Activated CD4-positive, alpha-beta T cell treated with anti-CD3 and anti-CD28 coated beads for 36 hours (primary cell): ENCODE measurements around the gene GNG3. TPM values are rescaled to one million over a fixed set of nuclear protein-coding genes. Genes with fewer than 3 reads are reported as not detected.
"Not testable (repeated sequence)": the region's sequence is repeated elsewhere in the genome, so short reads cannot be mapped to it uniquely, and the experiment has no call there.

ENCODE experiments used
- ATAC-seq: fragments of 200-7000 bp; cut with Tn5 transposase; one replicate; pipeline ENCODE4 v1.10.0; 2021; ENCODE audit warnings: mild to moderate bottlenecking, moderate library complexity
- CTCF ChIA-PET: fragments of 350-600 bp; sonication (Branson Sonifier 250); formaldehyde crosslinking; loops from one replicate; lab custom pipeline; 2021; ENCODE audit warnings: antibody characterized with exemption; lab: Charles Lee
- POLR2A ChIA-PET: fragments of 350-600 bp; sonication (Branson Sonifier 250); formaldehyde crosslinking; loops from one replicate; lab custom pipeline; 2021; ENCODE audit warnings: antibody characterized with exemption, inconsistent platforms; lab: Charles Lee
- DNase-seq: peaks from one replicate; pipeline ENCODE4 v3.0.0-alpha.2; 2020
- H3K27ac Mint-ChIP-seq: one replicate; pipeline ENCODE4 v1.8.0; 2021; ENCODE audit warnings: mixed read lengths
- H3K27me3 Mint-ChIP-seq: one replicate; pipeline ENCODE4 v1.8.0; 2021; ENCODE audit warnings: mixed read lengths
- H3K36me3 Mint-ChIP-seq: one replicate; pipeline ENCODE4 v1.8.0; 2021; ENCODE audit warnings: low read depth, mixed read lengths
- H3K4me1 Mint-ChIP-seq: one replicate; pipeline ENCODE4 v1.8.0; 2021; ENCODE audit warnings: mixed read lengths
- H3K4me3 Mint-ChIP-seq: one replicate; pipeline ENCODE4 v1.8.0; 2021; ENCODE audit warnings: mild to moderate bottlenecking, moderate library complexity, mixed read lengths
- H3K9me3 Mint-ChIP-seq: one replicate; pipeline ENCODE4 v1.8.0; 2021; ENCODE audit warnings: low read depth, mixed read lengths
- intact Hi-C, 2 experiments: fragments of 100-400 bp; cut with DNase I in 1 of 2; cut with micrococcal nuclease in 1 of 2; formaldehyde crosslinking; loops; one replicate each; pipeline versions ENCODE4 v1.14.2 to v1.15.1; 2022 to 2024; cut with DNase I, micrococcal nuclease
- total RNA-seq, 2 experiments: library from RNA; stranded (reverse); gene quantifications; one replicate each; pipeline ENCODE4 v1.2.3, GENCODE V29; 2021

The GNG3 gene
- total RNA-seq, 2 experiments from 2014 or later, result not detected

DNA sequence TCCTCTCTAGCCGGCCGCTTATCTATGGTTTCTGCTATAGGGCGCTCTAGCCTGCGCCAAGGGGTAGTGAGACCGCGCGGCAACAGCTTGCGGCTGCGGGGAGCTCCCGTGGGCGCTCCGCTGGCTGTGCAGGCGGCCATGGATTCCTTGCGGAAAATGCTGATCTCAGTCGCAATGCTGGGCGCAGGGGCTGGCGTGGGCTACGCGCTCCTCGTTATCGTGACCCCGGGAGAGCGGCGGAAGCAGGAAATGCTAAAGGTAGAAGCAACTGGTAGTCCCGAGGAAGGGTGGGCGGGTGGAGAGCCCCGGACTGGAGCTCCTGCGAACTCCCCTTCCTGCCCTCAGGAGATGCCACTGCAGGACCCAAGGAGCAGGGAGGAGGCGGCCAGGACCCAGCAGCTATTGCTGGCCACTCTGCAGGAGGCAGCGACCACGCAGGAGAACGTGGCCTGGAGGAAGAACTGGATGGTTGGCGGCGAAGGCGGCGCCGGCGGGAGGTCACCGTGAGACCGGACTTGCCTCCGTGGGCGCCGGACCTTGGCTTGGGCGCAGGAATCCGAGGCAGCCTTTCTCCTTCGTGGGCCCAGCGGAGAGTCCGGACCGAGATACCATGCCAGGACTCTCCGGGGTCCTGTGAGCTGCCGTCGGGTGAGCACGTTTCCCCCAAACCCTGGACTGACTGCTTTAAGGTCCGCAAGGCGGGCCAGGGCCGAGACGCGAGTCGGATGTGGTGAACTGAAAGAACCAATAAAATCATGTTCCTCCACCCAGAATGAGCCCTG lies 35.7 kb upstream of the GNG3 start, which contains the start of the genes LBHD1 and UQCC3:
LBHD1 (minus strand) TSS at position 660 of the 782 bp plus-strand sequence. CDS start 2,236 bp downstream, outside the sequence.
UQCC3 (plus strand) TSS at position 66 of the 782 bp plus-strand sequence; CDS start at position 139, 73 bp downstream.
- Mint-ChIP-seq H3K27ac (peak within 1 kb of the TSS; percentile 96), H3K4me1 (peaks cover 54% of the 10 kb centered on the region), H3K27me3 (no peaks in the 10 kb centered on the region), H3K36me3 (peaks cover 53% of the 10 kb centered on the region), H3K4me3 (peak within 1 kb of the TSS; percentile 91), H3K9me3 (no peaks in the 10 kb centered on the region)
- ATAC-seq (peak; percentile 88), DNase-seq (peak; percentile 86)
- intact Hi-C loops, result loop anchor here (1.0 to 5.0 kb wide), 8 partner anchors 25 to 171 kb away; partner anchors contain the start of genes HNRNPUL2 (in 2 of the 2), BSCL2 (in 1 of the 2), GANAB (in 1 of the 2) and GNG3 (in 1 of the 2)
- ChIA-PET CTCF (interaction anchor here (0.5 to 2.2 kb wide), 17 partner anchors 9 to 247 kb away, joined by 3 to 7 read pairs (median 4); partner anchors contain the start of genes B3GAT3, INTS5, MTA2 and SLC3A2), POLR2A (interaction anchor here (0.7 to 3.0 kb wide), 20 partner anchors 9 to 210 kb away, joined by 3 to 24 read pairs (median 4); partner anchors contain the start of genes B3GAT3, BSCL2, EEF1G and GANAB)

GRCh38 chr11:62673196-62673525 lies 34.3 kb upstream of the GNG3 start:
- ATAC-seq, result no peak
- POLR2A ChIA-PET, result interaction anchor here (1.0 to 1.9 kb wide), 5 partner anchors 8 to 208 kb away, joined by 3 to 7 read pairs (median 3); partner anchors contain the start of genes B3GAT3, C11orf98, CSKMT and EEF1G
- Mint-ChIP-seq H3K36me3 (peaks cover 51% of the 10 kb centered on the region), H3K27me3 (no peaks in the 10 kb centered on the region), H3K4me1 (peaks cover 54% of the 10 kb centered on the region), H3K4me3 (peak overlapping the region; percentile 91), H3K9me3 (no peaks in the 10 kb centered on the region), H3K27ac (peak overlapping the region; percentile 96)
- CTCF ChIA-PET, result interaction anchor here (0.7 to 2.3 kb wide), 6 partner anchors 8 to 249 kb away, joined by 3 to 7 read pairs (median 4); partner anchors contain the start of genes C11orf98 and CSKMT
- no peak for DNase-seq
- intact Hi-C loops, result loop anchor here in 1 of 2 experiments (5.0 kb wide), 3 partner anchors 34 to 169 kb away; partner anchors contain the start of genes BSCL2, GNG3, HNRNPUL2 and TTC9C

DNA sequence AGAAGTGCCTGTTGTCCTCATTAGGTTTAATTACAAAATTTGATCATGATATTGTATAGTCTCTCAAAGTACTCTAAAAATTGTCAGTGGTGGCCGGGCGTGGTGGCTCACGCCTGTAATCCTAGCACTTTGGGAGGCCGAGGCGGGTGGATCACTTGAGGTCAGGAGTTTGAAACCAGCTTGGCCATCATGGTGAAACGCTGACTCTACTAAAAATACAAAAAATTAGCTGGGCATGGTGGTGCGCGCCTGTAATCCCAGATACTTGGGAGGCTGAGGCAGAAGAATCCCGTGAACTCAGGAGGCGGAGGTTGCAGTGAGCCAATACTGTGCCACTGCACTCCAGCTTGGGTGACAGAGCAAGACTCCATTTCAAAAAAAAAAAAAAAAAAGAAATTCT lies 32.1 kb upstream of the GNG3 start:
- Mint-ChIP-seq H3K4me1 (peaks cover 41% of the 10 kb centered on the region), H3K36me3 (peaks cover 40% of the 10 kb centered on the region)
- ChIA-PET POLR2A (interaction anchor here (0.6 to 1.5 kb wide), 3 partner anchors 10 to 166 kb away, joined by 3 to 7 read pairs (median 4); partner anchors contain the start of genes C11orf98 and CSKMT), CTCF (interaction anchor here (0.8 to 1.9 kb wide), 2 partner anchors 19 to 28 kb away, joined by 3 to 5 read pairs; no protein-coding TSS in a partner anchor)
- H3K4me3 Mint-ChIP-seq, H3K27ac Mint-ChIP-seq, ATAC-seq, DNase-seq, H3K27me3 Mint-ChIP-seq, H3K9me3 Mint-ChIP-seq, intact Hi-C loops: not testable (repeated sequence)

GRCh38 chr11:62676698-62677097 lies 30.8 kb upstream of the GNG3 start:
- intact Hi-C loops, result no loop called here
- Mint-ChIP-seq H3K9me3 (no peaks in the 10 kb centered on the region), H3K27ac (no peak overlapping the region), H3K4me3 (peak overlapping the region; percentile 40), H3K36me3 (peaks cover 28% of the 10 kb centered on the region), H3K27me3 (no peaks in the 10 kb centered on the region), H3K4me1 (peaks cover 41% of the 10 kb centered on the region)
- ChIA-PET POLR2A (interaction anchor here (0.9 to 3.2 kb wide), 5 partner anchors 10 to 180 kb away, joined by 3 to 12 read pairs (median 3); partner anchors contain the start of genes C11orf98, CSKMT, INTS5 and TUT1), CTCF (interaction anchor here (0.6 to 1.3 kb wide), 3 partner anchors 10 to 181 kb away, joined by 3 read pairs; no protein-coding TSS in a partner anchor)
- no peak for ATAC-seq
- no peak for DNase-seq

GRCh38 chr11:62677156-62677555 lies 30.3 kb upstream of the GNG3 start:
- ATAC-seq (no peak), DNase-seq (no peak)
- intact Hi-C loops, result no loop called here
- H3K36me3 Mint-ChIP-seq, result peaks cover 25% of the 10 kb centered on the region
- no peaks in the 10 kb centered on the region for H3K9me3 Mint-ChIP-seq
- no peaks in the 10 kb centered on the region for H3K27me3 Mint-ChIP-seq
- ChIA-PET POLR2A (interaction anchor here (0.9 to 3.2 kb wide), 4 partner anchors 24 to 179 kb away, joined by 3 to 12 read pairs (median 4); partner anchors contain the start of genes INTS5, TUT1 and ZBTB3), CTCF (no interaction called here)
- peak overlapping the region; percentile 40 for H3K4me3 Mint-ChIP-seq
- H3K27ac Mint-ChIP-seq, result peak overlapping the region; percentile 47
- peaks cover 41% of the 10 kb centered on the region for H3K4me1 Mint-ChIP-seq

GRCh38 chr11:62677714-62678113 lies 29.8 kb upstream of the GNG3 start:
- CTCF ChIA-PET, result no interaction called here
- peaks cover 36% of the 10 kb centered on the region for H3K4me1 Mint-ChIP-seq
- intact Hi-C loops, result loop anchor here in 1 of 2 experiments (2.0 kb wide), 2 partner anchors 77 to 203 kb away; partner anchors contain the start of genes MTA2 and SLC3A2

DNA sequence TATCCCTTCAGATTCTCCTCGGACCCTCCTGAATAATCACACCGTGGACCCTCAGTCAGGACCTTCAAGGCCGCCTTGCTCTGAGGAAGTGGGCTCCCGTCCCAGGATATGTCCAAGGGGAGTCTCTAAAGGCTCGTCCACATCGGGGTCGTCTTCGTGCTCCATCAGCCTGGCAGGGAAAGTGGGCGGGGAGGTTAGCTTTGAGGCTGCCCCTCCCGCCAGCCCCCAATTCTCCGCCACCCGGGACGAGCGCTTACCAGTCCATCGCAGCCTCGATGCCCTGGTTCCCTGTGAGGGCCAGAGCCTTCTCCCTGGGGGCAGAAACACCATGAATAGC lies 29.1 kb upstream of the GNG3 start:
- H3K9me3 Mint-ChIP-seq, result no peaks in the 10 kb centered on the region
- no peak for ATAC-seq
- POLR2A ChIA-PET, result interaction anchor here (1.0 to 3.2 kb wide), 3 partner anchors 13 to 87 kb away, joined by 5 to 12 read pairs (median 5); partner anchors contain the start of genes C11orf98, CSKMT, TUT1 and ZBTB3
- H3K4me1 Mint-ChIP-seq, result peaks cover 30% of the 10 kb centered on the region
- CTCF ChIA-PET, result interaction anchor here (1.0 kb wide), 1 partner anchor 14 kb away, joined by 3 read pairs; the partner anchor contains the start of genes C11orf98 and CSKMT
- H3K27ac Mint-ChIP-seq, result peak overlapping the region; percentile 92
- no peaks in the 10 kb centered on the region for H3K27me3 Mint-ChIP-seq
- DNase-seq, result no peak
- H3K36me3 Mint-ChIP-seq, result peaks cover 20% of the 10 kb centered on the region
- intact Hi-C loops, result loop anchor here in 1 of 2 experiments (2.0 kb wide), 2 partner anchors 78 to 202 kb away; partner anchors contain the start of genes MTA2 and SLC3A2
- peak overlapping the region; percentile 82 for H3K4me3 Mint-ChIP-seq

More at GRCh38 chr11:62677714-62678113, 29.8 kb upstream of the GNG3 start:
- peak overlapping the region; percentile 68 for H3K27ac Mint-ChIP-seq
- H3K27me3 Mint-ChIP-seq, result no peaks in the 10 kb centered on the region
- no peaks in the 10 kb centered on the region for H3K9me3 Mint-ChIP-seq
- peak overlapping the region; percentile 82 for H3K4me3 Mint-ChIP-seq
- DNase-seq (no peak), ATAC-seq (no peak)
- POLR2A ChIA-PET, result interaction anchor here (0.9 to 3.2 kb wide), 3 partner anchors 76 to 179 kb away, joined by 3 to 12 read pairs (median 5); partner anchors contain the start of genes TUT1 and ZBTB3
- peaks cover 20% of the 10 kb centered on the region for H3K36me3 Mint-ChIP-seq

- ChIA-PET CTCF (interaction anchor here (0.9 to 3.0 kb wide), 8 partner anchors 14 to 182 kb away, joined by 3 to 32 read pairs (median 4); partner anchors contain the start of genes B3GAT3, C11orf98 and CSKMT), POLR2A (interaction anchor here (0.6 to 3.2 kb wide), 9 partner anchors 9 to 217 kb away, joined by 3 to 12 read pairs (median 3); partner anchors contain the start of genes C11orf98, CSKMT, TUT1 and WDR74)
- H3K4me3 Mint-ChIP-seq, result peak within 1 kb of the TSS; percentile 82
Observed at GRCh38 chr11:62678770-62679696, 28.4 kb upstream of the GNG3 start, which contains the start of gene UBXN1. Gene UBXN1, minus strand, starts transcription at chr11:62679073. Its CDS starts 150 bp downstream, at chr11:62678923.

GRCh38 chr11:62680825-62681240 lies 26.6 kb upstream of the GNG3 start:
- ATAC-seq, result peak; percentile 88
- Mint-ChIP-seq H3K9me3 (no peaks in the 10 kb centered on the region), H3K4me1 (peaks cover 26% of the 10 kb centered on the region), H3K36me3 (peaks cover 11% of the 10 kb centered on the region), H3K27me3 (no peaks in the 10 kb centered on the region), H3K27ac (peak overlapping the region; percentile 73), H3K4me3 (no peak overlapping the region)
- POLR2A ChIA-PET, result interaction anchor here (0.6 to 2.0 kb wide), 7 partner anchors 10 to 106 kb away, joined by 3 to 19 read pairs (median 5); partner anchors contain the start of genes C11orf98, CSKMT, HNRNPUL2 and TMEM179B
- intact Hi-C loops, result no loop called here
- DNase-seq, result peak; percentile 60
- CTCF ChIA-PET, result interaction anchor here (0.6 to 3.0 kb wide), 25 partner anchors 9 to 286 kb away, joined by 3 to 32 read pairs (median 4); partner anchors contain the start of genes BSCL2, GANAB, GNG3 and HNRNPUL2

More at GRCh38 chr11:62678770-62679696, 28.4 kb upstream of the GNG3 start, which contains the start of gene UBXN1:
- Mint-ChIP-seq H3K27me3 (no peaks in the 10 kb centered on the region), H3K9me3 (no peaks in the 10 kb centered on the region), H3K27ac (peak within 1 kb of the TSS; percentile 92), H3K36me3 (peaks cover 20% of the 10 kb centered on the region), H3K4me1 (peaks cover 28% of the 10 kb centered on the region)
- DNase-seq, result peak; percentile 93
- ATAC-seq, result peak; percentile 88
- intact Hi-C loops, result loop anchor here (1.0 to 2.0 kb wide), 5 partner anchors 26 to 202 kb away; partner anchors contain the start of genes TUT1 (in 2 of the 2), INTS5 (in 1 of the 2), MTA2 (in 1 of the 2) and SLC3A2 (in 1 of the 2)
